Panc1 (cell line): ENCODE data around the gene CCR1. TPM values are rescaled to one million over a fixed set of nuclear protein-coding genes. Genes with fewer than 3 reads are reported as not detected.

Experiments used
- ATAC-seq: fragments of 200-7000 bp; cut with Tn5 transposase; 2 replicates; pipeline ENCODE4 v1.9.1; 2020; ENCODE audit warnings: mild to moderate bottlenecking, moderate library complexity
- BruUV-seq: library from RNA; stranded (reverse); fragments of 400-500 nt; replicated peaks from 2 replicates; lab custom pipeline; 2021; lab: Mats Ljungman, UMichigan
- CTCF ChIA-PET: fragments of 300-600 bp; sonication (Branson Sonifier 250); formaldehyde crosslinking; loops from one replicate; lab custom pipeline; 2022; ENCODE audit warnings: antibody characterized with exemption; lab: Charles Lee
- POLR2A ChIA-PET: fragments of 300-600 bp; sonication (Branson Sonifier 250); formaldehyde crosslinking; loops from one replicate; lab custom pipeline; 2022; ENCODE audit warnings: antibody characterized with exemption; lab: Charles Lee
- DNase-seq: peaks from one replicate; pipeline ENCODE4 v3.0.0-alpha.2; 2010; ENCODE audit warnings: low read depth, low spot score
- H3K27ac ChIP-seq: 2 replicates; pipeline ENCODE4 v1.5.1; 2011; ENCODE audit warnings: mild to moderate bottlenecking, low read length, inconsistent platforms
- H3K27me3 ChIP-seq: fragments of 200-500 bp; sonication (Bioruptor generic); 2 replicates; pipeline ENCODE4 v1.6.0; 2014; ENCODE audit warnings: low read length, inconsistent platforms; ENCODE audit not compliant: control insufficient read depth, insufficient read depth
- H3K36me3 ChIP-seq: fragments of 200-500 bp; sonication (Bioruptor generic); 2 replicates; pipeline ENCODE4 v1.5.1; 2014; ENCODE audit warnings: inconsistent platforms, mild to moderate bottlenecking, low read length, moderate library complexity; ENCODE audit not compliant: control insufficient read depth, insufficient read depth
- H3K4me1 ChIP-seq: 2 replicates; pipeline ENCODE4 v1.5.1; 2011; ENCODE audit warnings: inconsistent platforms, mild to moderate bottlenecking, low read length, moderate library complexity; ENCODE audit not compliant: control insufficient read depth, insufficient read depth
- H3K4me3 ChIP-seq, 2 experiments: 2 replicates each; pipeline ENCODE4 v1.5.1; 2011 to 2012; ENCODE audit warnings: low read depth in 2 of 2, low read length in 2 of 2, mild to moderate bottlenecking in 2 of 2, inconsistent platforms in 1 of 2, moderate library complexity in 1 of 2
- H3K9me3 ChIP-seq: fragments of 200-500 bp; sonication (Bioruptor generic); 2 replicates; pipeline ENCODE4 v1.5.1; 2014; ENCODE audit warnings: low read depth, mild to moderate bottlenecking, inconsistent platforms, low read length, moderate library complexity; ENCODE audit not compliant: control insufficient read depth, insufficient read depth
- POLR2AphosphoS5 ChIP-seq: IDR thresholded peaks from 2 replicates; pipeline ENCODE4 v1.6.1; 2012; ENCODE audit warnings: mild to moderate bottlenecking, low read depth, low read length, moderate library complexity
- SIN3A ChIP-seq: IDR thresholded peaks from 2 replicates; pipeline ENCODE4 v1.6.1; 2012; ENCODE audit warnings: low read depth, mild to moderate bottlenecking, low read length, moderate library complexity, borderline replicate concordance; ENCODE audit not compliant: insufficient read depth
- TCF7L2 ChIP-seq: IDR thresholded peaks from 2 replicates; pipeline ENCODE4 v1.6.1; 2011; ENCODE audit warnings: mild to moderate bottlenecking, low read depth, low read length, inconsistent platforms
- in situ Hi-C: cut with HindIII; loops from 2 replicates; pipeline ENCODE4 v1.10.0; 2016; ENCODE audit warnings: low sequenced_read_pairs, low pct_unique_long_range_greater_than_20kb
- intact Hi-C: fragments of 100-400 bp; cut with micrococcal nuclease; formaldehyde crosslinking; loops from one replicate; pipeline ENCODE4 v1.10.0; 2022; ENCODE audit not compliant: unreplicated experiment
- total RNA-seq: library from RNA; stranded (reverse); gene quantifications from one replicate; pipeline ENCODE4 v1.2.1, GENCODE V29; 2021; ENCODE audit not compliant: unreplicated experiment
- TF ChIP-seq, protein P1 (sequence below), 2 experiments: IDR thresholded peaks; 2 replicates each; pipeline ENCODE4 v1.6.1; 2011 to 2012; ENCODE audit warnings: low read depth in 2 of 2, control low read depth in 1 of 2, low read length in 1 of 2, mild to moderate bottlenecking in 1 of 2, moderate library complexity in 1 of 2; ENCODE audit not compliant: insufficient read depth in 1 of 2
- TF ChIP-seq, protein P2 (sequence below): fragments of 450-650 bp; IDR thresholded peaks from 2 replicates; pipeline ENCODE4 v1.5.1; 2017; ENCODE audit warnings: mild to moderate bottlenecking

CCR1 gene
- total RNA-seq, 1 experiment from 2014 or later, result not detected

GRCh38 chr3:46194868-46195553 is 13.1 kb downstream of the CCR1 start:
- ChIA-PET POLR2A (no interaction called here), CTCF (no interaction called here)
- in situ Hi-C loops (no loop called here), intact Hi-C loops (no loop called here)
- no peaks in the 10 kb centered on the region for H3K9me3 ChIP-seq
- DNase-seq (no peak), ATAC-seq (no peak)
- H3K27me3 ChIP-seq, result no peaks in the 10 kb centered on the region
- no peaks in the 10 kb centered on the region for H3K36me3 ChIP-seq
- BruUV-seq, result no TSS peak
- no peak for TF ChIP-seq TCF7L2
- TF ChIP-seq POLR2AphosphoS5, result no peak
- no peak for TF ChIP-seq SIN3A
- TF ChIP-seq, protein P1, sequence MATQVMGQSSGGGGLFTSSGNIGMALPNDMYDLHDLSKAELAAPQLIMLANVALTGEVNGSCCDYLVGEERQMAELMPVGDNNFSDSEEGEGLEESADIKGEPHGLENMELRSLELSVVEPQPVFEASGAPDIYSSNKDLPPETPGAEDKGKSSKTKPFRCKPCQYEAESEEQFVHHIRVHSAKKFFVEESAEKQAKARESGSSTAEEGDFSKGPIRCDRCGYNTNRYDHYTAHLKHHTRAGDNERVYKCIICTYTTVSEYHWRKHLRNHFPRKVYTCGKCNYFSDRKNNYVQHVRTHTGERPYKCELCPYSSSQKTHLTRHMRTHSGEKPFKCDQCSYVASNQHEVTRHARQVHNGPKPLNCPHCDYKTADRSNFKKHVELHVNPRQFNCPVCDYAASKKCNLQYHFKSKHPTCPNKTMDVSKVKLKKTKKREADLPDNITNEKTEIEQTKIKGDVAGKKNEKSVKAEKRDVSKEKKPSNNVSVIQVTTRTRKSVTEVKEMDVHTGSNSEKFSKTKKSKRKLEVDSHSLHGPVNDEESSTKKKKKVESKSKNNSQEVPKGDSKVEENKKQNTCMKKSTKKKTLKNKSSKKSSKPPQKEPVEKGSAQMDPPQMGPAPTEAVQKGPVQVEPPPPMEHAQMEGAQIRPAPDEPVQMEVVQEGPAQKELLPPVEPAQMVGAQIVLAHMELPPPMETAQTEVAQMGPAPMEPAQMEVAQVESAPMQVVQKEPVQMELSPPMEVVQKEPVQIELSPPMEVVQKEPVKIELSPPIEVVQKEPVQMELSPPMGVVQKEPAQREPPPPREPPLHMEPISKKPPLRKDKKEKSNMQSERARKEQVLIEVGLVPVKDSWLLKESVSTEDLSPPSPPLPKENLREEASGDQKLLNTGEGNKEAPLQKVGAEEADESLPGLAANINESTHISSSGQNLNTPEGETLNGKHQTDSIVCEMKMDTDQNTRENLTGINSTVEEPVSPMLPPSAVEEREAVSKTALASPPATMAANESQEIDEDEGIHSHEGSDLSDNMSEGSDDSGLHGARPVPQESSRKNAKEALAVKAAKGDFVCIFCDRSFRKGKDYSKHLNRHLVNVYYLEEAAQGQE (IDR thresholded peaks at IDR 0.05; ENCODE audit: insufficient read depth in 1 of 2, low read depth in 2 of 2, low read length in 1 of 2), result no peak
- TF ChIP-seq, protein P2, sequence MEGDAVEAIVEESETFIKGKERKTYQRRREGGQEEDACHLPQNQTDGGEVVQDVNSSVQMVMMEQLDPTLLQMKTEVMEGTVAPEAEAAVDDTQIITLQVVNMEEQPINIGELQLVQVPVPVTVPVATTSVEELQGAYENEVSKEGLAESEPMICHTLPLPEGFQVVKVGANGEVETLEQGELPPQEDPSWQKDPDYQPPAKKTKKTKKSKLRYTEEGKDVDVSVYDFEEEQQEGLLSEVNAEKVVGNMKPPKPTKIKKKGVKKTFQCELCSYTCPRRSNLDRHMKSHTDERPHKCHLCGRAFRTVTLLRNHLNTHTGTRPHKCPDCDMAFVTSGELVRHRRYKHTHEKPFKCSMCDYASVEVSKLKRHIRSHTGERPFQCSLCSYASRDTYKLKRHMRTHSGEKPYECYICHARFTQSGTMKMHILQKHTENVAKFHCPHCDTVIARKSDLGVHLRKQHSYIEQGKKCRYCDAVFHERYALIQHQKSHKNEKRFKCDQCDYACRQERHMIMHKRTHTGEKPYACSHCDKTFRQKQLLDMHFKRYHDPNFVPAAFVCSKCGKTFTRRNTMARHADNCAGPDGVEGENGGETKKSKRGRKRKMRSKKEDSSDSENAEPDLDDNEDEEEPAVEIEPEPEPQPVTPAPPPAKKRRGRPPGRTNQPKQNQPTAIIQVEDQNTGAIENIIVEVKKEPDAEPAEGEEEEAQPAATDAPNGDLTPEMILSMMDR, result no peak
- H3K4me1 ChIP-seq, result no peaks in the 10 kb centered on the region
- H3K27ac ChIP-seq, result no peak overlapping the region
- no peak overlapping the region for H3K4me3 ChIP-seq

DNA sequence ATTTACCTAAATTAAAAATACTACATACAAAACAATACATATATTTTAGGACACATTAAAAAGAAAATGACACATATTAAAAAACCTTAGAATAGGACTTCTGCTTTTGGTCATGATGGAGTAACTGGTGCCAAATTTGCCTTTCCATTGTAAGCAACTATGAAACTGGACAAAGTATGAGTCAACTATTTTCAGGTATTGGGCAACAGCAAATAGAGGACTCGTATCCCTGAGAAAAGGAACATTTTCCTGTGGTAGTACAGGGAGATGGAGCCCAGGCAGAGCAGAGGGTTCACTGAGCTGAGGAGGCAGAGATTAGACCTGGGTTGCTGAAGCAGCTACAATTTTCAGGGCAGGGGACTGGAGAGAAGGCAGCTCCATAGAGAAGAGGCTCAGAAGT is 14.7 kb downstream of the CCR1 start:
- CTCF ChIA-PET, result no interaction called here
- POLR2A ChIA-PET, result no interaction called here

More for the DNA sequence above, 14.7 kb downstream of the CCR1 start:
- in situ Hi-C loops (no loop called here), intact Hi-C loops (no loop called here)
- TF ChIP-seq, protein P1 (IDR thresholded peaks at IDR 0.05; ENCODE audit: insufficient read depth in 1 of 2, low read depth in 2 of 2, low read length in 1 of 2), result no peak
- TF ChIP-seq POLR2AphosphoS5, result no peak
- TF ChIP-seq, protein P2, result no peak
- no peak for TF ChIP-seq TCF7L2
- TF ChIP-seq SIN3A, result no peak
- no TSS peak for BruUV-seq
- Histone ChIP-seq H3K27ac (no peak overlapping the region), H3K36me3 (no peaks in the 10 kb centered on the region), H3K4me3 (no peak overlapping the region), H3K9me3 (no peaks in the 10 kb centered on the region), H3K4me1 (no peaks in the 10 kb centered on the region), H3K27me3 (no peaks in the 10 kb centered on the region)
- DNase-seq (no peak), ATAC-seq (no peak)
